Endothelial cell of umbilical vein (primary cell): Measurements from ENCODE around the gene LEP. TPM values are rescaled to one million over a fixed set of nuclear protein-coding genes. Genes with fewer than 3 reads are reported as not detected.

Source experiments
- BruUV-seq: library from RNA; stranded (reverse); fragments of 400-500 nt; replicated peaks from 2 replicates; lab custom pipeline; 2021; lab: Mats Ljungman, UMichigan
- CTCF ChIA-PET: fragments of 300-600, 350-600 bp; sonication (Branson Sonifier 250); formaldehyde crosslinking; loops from one replicate; lab custom pipeline; 2021; ENCODE audit warnings: antibody characterized with exemption, inconsistent platforms; lab: Charles Lee
- POLR2A ChIA-PET: fragments of 300-600, 350-600 bp; sonication (Branson Sonifier 250); formaldehyde crosslinking; loops from one replicate; lab custom pipeline; 2021; ENCODE audit warnings: antibody characterized with exemption, inconsistent platforms; lab: Charles Lee
- DNase-seq: peaks from one replicate; pipeline ENCODE4 v3.0.0-alpha.2; 2011; ENCODE audit warnings: low read depth, low spot score
- FAIRE-seq: peaks from 2 replicates; lab custom pipeline; 2011; peaks lifted over from hg19 to GRCh38; lab: Jason Lieb, UNC
- H2AFZ ChIP-seq: 2 replicates; pipeline ENCODE4 v1.6.0; 2012; ENCODE audit warnings: low read depth, low read length, control low read depth, inconsistent platforms
- H3K27ac ChIP-seq: 2 replicates; pipeline ENCODE4 v1.5.1; 2011; ENCODE audit warnings: low read depth, mild to moderate bottlenecking, control low read depth, low read length, moderate library complexity; ENCODE audit not compliant: insufficient read depth
- H3K27me3 ChIP-seq, 2 experiments: 2 replicates each; pipeline versions ENCODE4 v1.6.0 to v1.6.1; 2011; ENCODE audit warnings: low read length in 2 of 2, mixed read lengths in 1 of 2; ENCODE audit not compliant: control insufficient read depth in 2 of 2, insufficient read depth in 2 of 2
- H3K36me3 ChIP-seq, 2 experiments: 2 replicates in 1 of 2; 3 replicates in 1 of 2; pipeline ENCODE4 v1.5.1; 2011; ENCODE audit warnings: low read length in 2 of 2, mild to moderate bottlenecking in 1 of 2, moderate library complexity in 1 of 2; ENCODE audit not compliant: control insufficient read depth in 2 of 2, insufficient read depth in 2 of 2; ENCODE audit errors: extremely low read depth in 1 of 2
- H3K4me1 ChIP-seq: 3 replicates; pipeline ENCODE4 v1.5.1; 2011; ENCODE audit warnings: mild to moderate bottlenecking, low read length; ENCODE audit not compliant: control insufficient read depth, insufficient read depth; ENCODE audit errors: extremely low read depth
- H3K4me2 ChIP-seq: 2 replicates; pipeline ENCODE4 v1.6.1; 2011; ENCODE audit warnings: low read length, control low read depth, mixed read lengths; ENCODE audit not compliant: insufficient read depth
- H3K4me3 ChIP-seq, 3 experiments: fragments of 200-600 bp in 1 of 3; sonication (generic), shearing (Covaris generic) in 1 of 3; replicated peaks in 1 of 3; 2 replicates each; pipeline ENCODE4 v1.5.1; 2011 to 2016; ENCODE audit warnings: control low read depth in 3 of 3, low read length in 3 of 3, mild to moderate bottlenecking in 2 of 3, inconsistent platforms in 1 of 3, low read depth in 1 of 3, moderate library complexity in 1 of 3; ENCODE audit not compliant: insufficient read depth in 1 of 3
- H3K79me2 ChIP-seq: 2 replicates; pipeline ENCODE4 v1.6.0; 2012; ENCODE audit warnings: low read length, inconsistent platforms; ENCODE audit not compliant: control insufficient read depth, insufficient read depth
- H3K9ac ChIP-seq: replicated peaks from 2 replicates; pipeline ENCODE3; 2011; ENCODE audit warnings: low read length, control low read depth; ENCODE audit not compliant: insufficient read depth; ENCODE audit errors: extremely low read depth
- H3K9me1 ChIP-seq: replicated peaks from 3 replicates; pipeline ENCODE4 v1.6.0; 2011; ENCODE audit warnings: mild to moderate bottlenecking, low read length; ENCODE audit not compliant: control insufficient read depth, insufficient read depth; ENCODE audit errors: extremely low read depth
- H3K9me3 ChIP-seq: replicated peaks from 2 replicates; pipeline ENCODE4 v1.5.1; 2012; ENCODE audit warnings: low read length, inconsistent platforms; ENCODE audit not compliant: control insufficient read depth, insufficient read depth
- H4K20me1 ChIP-seq: replicated peaks from 2 replicates; pipeline ENCODE3; 2011; ENCODE audit warnings: mild to moderate bottlenecking, low read length; ENCODE audit not compliant: control insufficient read depth, insufficient read depth; ENCODE audit errors: extremely low read depth
- FOS ChIP-seq: IDR thresholded peaks from 2 replicates; pipeline ENCODE4 v1.6.1; 2011; ENCODE audit warnings: mild to moderate bottlenecking, low read length, moderate library complexity, borderline replicate concordance; ENCODE audit not compliant: insufficient read depth
- GATA2 ChIP-seq: IDR thresholded peaks from 2 replicates; pipeline ENCODE4 v1.7.0; 2011; ENCODE audit warnings: low read depth, mild to moderate bottlenecking, moderate library complexity, mixed read lengths, low read length; ENCODE audit not compliant: insufficient read length, insufficient read depth
- JUN ChIP-seq: IDR thresholded peaks from 2 replicates; pipeline ENCODE4 v1.6.1; 2011; ENCODE audit warnings: borderline replicate concordance, low read depth; ENCODE audit not compliant: insufficient read length, insufficient read depth
- MAX ChIP-seq: IDR thresholded peaks from 2 replicates; pipeline ENCODE4 v1.6.1; 2011; ENCODE audit not compliant: insufficient read depth, insufficient read length
- MYC ChIP-seq: IDR thresholded peaks from one replicate; pipeline ENCODE4 v1.6.1; 2011; ENCODE audit warnings: mild to moderate bottlenecking, low read depth, low read length
- POLR2AphosphoS5 ChIP-seq: IDR thresholded peaks from 2 replicates; pipeline ENCODE4 v1.6.1; 2012; ENCODE audit warnings: low read depth, mild to moderate bottlenecking, control low read depth, low read length, moderate library complexity; ENCODE audit not compliant: insufficient read depth
- dilution Hi-C: fragments of 300-500 bp; cut with MboI; formaldehyde crosslinking; loops from one replicate; pipeline ENCODE4 v1.15.0; 2019; ENCODE audit warnings: low sequenced_read_pairs; ENCODE audit not compliant: extremely low pct_ligation_motif_present
- intact Hi-C: fragments of 100-400 bp; cut with micrococcal nuclease; formaldehyde crosslinking; loops from one replicate; pipeline ENCODE4 v1.10.0; 2022
- polyA plus RNA-seq, 4 experiments: library from polyadenylated mRNA; depleted of rRNA in 3 of 4; stranded (reverse) in 3 of 4; unstranded in 1 of 4; fragments of >200 nt; gene quantifications; 2 replicates each; pipeline versions ENCODE4 v1.2.1 to v1.2.3, GENCODE V29; 2011 to 2012; ENCODE audit warnings: missing spikeins in 1 of 4
- total RNA-seq: library from RNA; stranded (reverse); gene quantifications from 2 replicates; pipeline ENCODE4 v1.2.3, GENCODE V29; 2021

The LEP gene
- total and polyA plus RNA-seq, 2 donors (not counting 3 experiments of a cell fraction or from before 2014, with no cell fraction given) = not detected

- Histone ChIP-seq H3K4me3 (no peak overlapping the region), H3K9me1 (no peaks in the 10 kb centered on the region), H3K4me2 (no peak overlapping the region), H3K9me3 (no peaks in the 10 kb centered on the region), H3K27ac (no peak overlapping the region), H3K79me2 (no peaks in the 10 kb centered on the region), H3K4me1 (no peaks in the 10 kb centered on the region), H3K27me3 (peaks cover 13 to 36% of the 10 kb centered on the region in 2 experiments), H2AFZ (no peak overlapping the region), H4K20me1 (no peaks in the 10 kb centered on the region), H3K36me3 (no peaks in the 10 kb centered on the region), H3K9ac (no peak overlapping the region)
- ChIA-PET CTCF (interaction anchor here (1.4 to 8.2 kb wide), 11 partner anchors 9 to 859 kb away, joined by 4 to 229 read pairs (median 34); partner anchors contain the start of gene ARF5), POLR2A (no interaction called here)
- dilution Hi-C loops (loop anchor here (25.0 kb wide), 1 partner anchor 495 kb away; no protein-coding TSS in a partner anchor), intact Hi-C loops (loop anchor here (1.0 to 10.0 kb wide), 6 partner anchors 71 to 1405 kb away; partner anchors contain the start of gene ARF5)
- TF ChIP-seq MYC (no peak), JUN (no peak), GATA2 (no peak), MAX (no peak), FOS (no peak), POLR2AphosphoS5 (no peak)
- BruUV-seq = no TSS peak
- no peak for DNase-seq
- no peak for FAIRE-seq
These were observed 33.5 kb upstream of the LEP start for GRCh38 chr7:128207609-128208008.
